ENCODE results near the gene MRPL9.

- TF ChIP-seq ZNF274 (IDR thresholded peaks at IDR 0.05; ENCODE audit: low read depth, low read length), result no peak
- TF ChIP-seq SUZ12 (IDR thresholded peaks at IDR 0.05; ENCODE audit: extremely low read depth, insufficient read depth, insufficient read length), result no peak
Measured at GRCh38 chr1:151773702-151774101, 10.4 kb upstream of the MRPL9 start.

All from NT2/D1 (cell line).